CD4-positive, CD25-positive, alpha-beta regulatory T cell (primary cell): ENCODE data around the gene ATRNL1. TPM values are rescaled to one million over a fixed set of nuclear protein-coding genes. Genes with fewer than 3 reads are reported as not detected.
"Not testable (repeated sequence)": the region's sequence is repeated elsewhere in the genome, so short reads cannot be mapped to it uniquely, and the experiment has no call there.

Source experiments
- ATAC-seq, 2 donors: fragments of 150-1000 bp; cut with Tn5 transposase; one replicate each; pipeline ENCODE4 v1.10.0; 2021; ENCODE audit warnings: low read depth in 2 of 2, moderate number of reproducible peaks in 2 of 2, moderate library complexity in 1 of 2
- DNase-seq, 3 donors: peaks; one replicate each; pipeline versions ENCODE4 v3.0.0 to v3.0.0-alpha.2; 2012 to 2022; ENCODE audit warnings: mixed read lengths in 1 of 3
- H3K27ac ChIP-seq: one replicate; pipeline ENCODE4 v1.7.0; 2013; ENCODE audit warnings: mild to moderate bottlenecking, low read length; ENCODE audit not compliant: insufficient read depth, poor library complexity, severe bottlenecking
- H3K27me3 ChIP-seq: one replicate; pipeline ENCODE4 v1.7.0; 2013; ENCODE audit warnings: low read length; ENCODE audit not compliant: control insufficient read depth, insufficient read depth
- H3K36me3 ChIP-seq: one replicate; pipeline ENCODE4 v1.7.0; 2013; ENCODE audit warnings: mild to moderate bottlenecking, low read length, moderate library complexity; ENCODE audit not compliant: control insufficient read depth, insufficient read depth
- H3K4me1 ChIP-seq: 2 replicates; pipeline ENCODE4 v1.7.0; 2013; ENCODE audit warnings: mild to moderate bottlenecking, low read length; ENCODE audit not compliant: insufficient read depth, control insufficient read depth, poor library complexity, severe bottlenecking
- H3K4me3 ChIP-seq: one replicate; pipeline ENCODE4 v1.7.0; 2013; ENCODE audit warnings: low read depth, mild to moderate bottlenecking, low read length, moderate library complexity
- H3K9me3 ChIP-seq, 2 experiments: 1 replicate in 1 of 2; 2 replicates in 1 of 2; pipeline ENCODE4 v1.7.0; 2013; ENCODE audit warnings: low read length in 2 of 2, mild to moderate bottlenecking in 1 of 2, moderate library complexity in 1 of 2; ENCODE audit not compliant: control insufficient read depth in 2 of 2
- H3K27ac Mint-ChIP-seq, 3 donors: one replicate each; pipeline ENCODE4 v1.8.0; 2020 to 2022; ENCODE audit warnings: mild to moderate bottlenecking in 3 of 3, mixed read lengths in 3 of 3, moderate library complexity in 2 of 3
- H3K27me3 Mint-ChIP-seq: one replicate; pipeline ENCODE4 v1.8.0; 2022; ENCODE audit warnings: mild to moderate bottlenecking, mixed read lengths
- H3K36me3 Mint-ChIP-seq: one replicate; pipeline ENCODE4 v1.8.0; 2020; ENCODE audit warnings: mixed read lengths
- H3K4me1 Mint-ChIP-seq, 4 donors: one replicate each; pipeline ENCODE4 v1.8.0; 2020 to 2022; ENCODE audit warnings: mixed read lengths in 4 of 4, mild to moderate bottlenecking in 1 of 4
- H3K4me3 Mint-ChIP-seq, 4 donors: one replicate each; pipeline ENCODE4 v1.8.0; 2020 to 2022; ENCODE audit warnings: mild to moderate bottlenecking in 4 of 4, mixed read lengths in 4 of 4, moderate library complexity in 3 of 4
- H3K9me3 Mint-ChIP-seq, 7 donors: one replicate each; pipeline ENCODE4 v1.8.0; 2020 to 2022; ENCODE audit warnings: mixed read lengths in 7 of 7, mild to moderate bottlenecking in 3 of 7, moderate library complexity in 2 of 7
- polyA plus RNA-seq, 4 donors: library from polyadenylated mRNA; unstranded; fragments of 300-500 nt; fragmentation: Illumina TruSeq; gene quantifications; one replicate each; pipeline ENCODE4 v1.2.3, GENCODE V29; 2021
- total RNA-seq: library from RNA; stranded (reverse); gene quantifications from one replicate; pipeline ENCODE4 v1.2.3, GENCODE V29; 2022

The ATRNL1 gene
- total and polyA plus RNA-seq, 5 donors from 2014 or later, result not detected

GRCh38 chr10:115720121-115720520 lies 627.0 kb downstream of the ATRNL1 start:
- no peaks in the 10 kb centered on the region for H3K27me3 Mint-ChIP-seq
- Histone ChIP-seq H3K27ac (no peak overlapping the region), H3K36me3 (no peaks in the 10 kb centered on the region), H3K4me1 (no peaks in the 10 kb centered on the region), H3K27me3 (no peaks in the 10 kb centered on the region), H3K9me3 (no peaks in the 10 kb centered on the region), H3K4me3 (no peak overlapping the region)
- no peak for ATAC-seq
- no peaks in the 10 kb centered on the region for H3K4me1 Mint-ChIP-seq
- no peak overlapping the region for H3K4me3 Mint-ChIP-seq
- peaks cover 0 to 7% (median 3%) of the 10 kb centered on the region in 7 donors for H3K9me3 Mint-ChIP-seq
- H3K27ac Mint-ChIP-seq, result no peak overlapping the region
- H3K36me3 Mint-ChIP-seq, result no peaks in the 10 kb centered on the region
- no peak for DNase-seq

- H3K4me3 ChIP-seq, result no peak overlapping the region
- no peaks in the 10 kb centered on the region for H3K9me3 ChIP-seq
- no peaks in the 10 kb centered on the region for H3K4me1 ChIP-seq
- Mint-ChIP-seq H3K36me3 (no peaks in the 10 kb centered on the region), H3K27me3 (no peaks in the 10 kb centered on the region), H3K4me3 (no peak overlapping the region), H3K4me1 (no peaks in the 10 kb centered on the region), H3K27ac (no peak overlapping the region), H3K9me3 (peaks cover 0 to 7% (median 4%) of the 10 kb centered on the region in 7 donors)
- H3K36me3 ChIP-seq, result no peaks in the 10 kb centered on the region
- ATAC-seq (no peak), DNase-seq (no peak)
- H3K27ac ChIP-seq, result no peak overlapping the region
- no peaks in the 10 kb centered on the region for H3K27me3 ChIP-seq
Observed at GRCh38 chr10:115727129-115727528, 634.0 kb downstream of the ATRNL1 start.

DNA sequence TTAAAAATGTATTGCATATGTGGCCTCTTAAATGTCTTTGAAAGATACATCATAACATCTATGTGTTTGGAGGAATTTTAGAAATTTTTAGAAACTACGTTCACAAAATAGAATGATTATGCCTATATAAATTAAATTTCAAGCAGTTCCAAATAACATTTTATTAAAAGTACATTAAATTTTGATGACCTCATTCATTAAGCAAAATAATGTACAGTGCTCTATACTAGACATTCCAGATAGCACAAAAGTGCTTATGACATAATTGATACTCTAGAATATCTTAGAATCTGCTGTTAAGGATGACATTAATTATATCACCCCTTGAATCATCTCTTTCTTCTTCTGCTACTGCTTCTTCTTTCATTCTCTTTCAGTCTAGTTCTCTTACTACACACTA lies 650.9 kb downstream of the ATRNL1 start:
- H3K9me3 ChIP-seq, result no peaks in the 10 kb centered on the region
- H3K4me3 ChIP-seq, result no peak overlapping the region
- no peak for DNase-seq
- Mint-ChIP-seq H3K27ac (no peak overlapping the region), H3K4me1 (no peaks in the 10 kb centered on the region), H3K4me3 (no peak overlapping the region), H3K36me3 (no peaks in the 10 kb centered on the region), H3K9me3 (peaks cover 0 to 7% (median 0%) of the 10 kb centered on the region in 7 donors), H3K27me3 (no peaks in the 10 kb centered on the region)
- no peak overlapping the region for H3K27ac ChIP-seq
- H3K4me1 ChIP-seq, result no peaks in the 10 kb centered on the region
- H3K27me3 ChIP-seq, result no peaks in the 10 kb centered on the region
- no peak for ATAC-seq
- H3K36me3 ChIP-seq, result no peaks in the 10 kb centered on the region

DNA sequence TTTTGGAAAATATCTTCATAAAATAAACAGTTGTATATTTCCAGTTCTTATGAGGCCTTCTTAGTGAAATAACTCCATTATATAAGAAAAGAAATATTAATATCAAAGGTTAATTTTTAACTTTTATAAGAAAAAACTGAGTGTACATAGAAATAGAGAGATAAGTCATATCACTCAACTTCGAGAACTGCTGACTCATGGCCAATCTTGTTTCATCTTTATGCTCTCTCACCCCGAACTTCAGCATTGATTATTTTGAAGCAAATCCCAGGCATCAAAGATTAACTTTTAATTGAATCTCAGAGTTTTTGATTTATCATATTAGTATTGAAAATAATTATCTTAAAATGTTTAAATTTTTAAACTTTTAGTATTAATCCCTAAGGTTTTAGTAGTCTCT lies 652.8 kb downstream of the ATRNL1 start:
- Mint-ChIP-seq H3K36me3 (no peaks in the 10 kb centered on the region), H3K27ac (no peak overlapping the region), H3K9me3 (peaks cover 0 to 7% (median 0%) of the 10 kb centered on the region in 7 donors), H3K4me1 (no peaks in the 10 kb centered on the region), H3K4me3 (no peak overlapping the region), H3K27me3 (no peaks in the 10 kb centered on the region)
- H3K36me3 ChIP-seq, result no peaks in the 10 kb centered on the region
- no peak for ATAC-seq
- no peaks in the 10 kb centered on the region for H3K27me3 ChIP-seq
- no peaks in the 10 kb centered on the region for H3K9me3 ChIP-seq
- no peaks in the 10 kb centered on the region for H3K4me1 ChIP-seq
- H3K27ac ChIP-seq, result no peak overlapping the region
- H3K4me3 ChIP-seq, result no peak overlapping the region
- DNase-seq, result no peak

- Histone ChIP-seq H3K4me3 (no peak overlapping the region), H3K9me3 (no peaks in the 10 kb centered on the region), H3K4me1 (no peaks in the 10 kb centered on the region), H3K36me3 (no peaks in the 10 kb centered on the region), H3K27ac (no peak overlapping the region), H3K27me3 (no peaks in the 10 kb centered on the region)
- H3K4me1 Mint-ChIP-seq, result no peaks in the 10 kb centered on the region
- DNase-seq, result no peak
- H3K27me3 Mint-ChIP-seq, result no peaks in the 10 kb centered on the region
- H3K27ac Mint-ChIP-seq, result no peak overlapping the region
- H3K9me3 Mint-ChIP-seq, result peaks cover 0 to 16% (median 1%) of the 10 kb centered on the region in 7 donors
- H3K36me3 Mint-ChIP-seq, result no peaks in the 10 kb centered on the region
- ATAC-seq, result no peak
- H3K4me3 Mint-ChIP-seq, result no peak overlapping the region
Observed at GRCh38 chr10:115747811-115748210, 654.6 kb downstream of the ATRNL1 start.

DNA sequence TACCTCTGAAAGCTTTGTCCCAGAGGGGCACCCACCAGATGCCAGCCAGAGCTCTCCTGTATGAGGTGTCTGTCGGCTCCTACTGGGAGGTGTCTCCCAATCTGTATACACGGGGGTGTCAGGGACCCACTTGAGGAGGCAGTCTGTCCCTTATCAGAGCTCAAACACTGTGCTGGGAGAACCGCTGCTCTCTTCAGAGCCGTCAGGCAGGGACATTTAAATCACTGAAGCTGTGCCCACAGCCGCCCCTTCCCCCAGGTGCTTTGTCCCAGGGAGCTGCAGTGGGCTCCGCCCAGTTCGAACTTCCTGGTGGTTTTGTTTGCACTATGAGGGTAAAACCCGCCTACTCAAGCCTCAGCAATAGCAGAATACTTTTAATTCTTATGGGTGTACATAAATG lies 665.3 kb downstream of the ATRNL1 start:
- not testable (repeated sequence) for ATAC-seq, H3K27me3 ChIP-seq, H3K4me1 ChIP-seq, H3K27me3 Mint-ChIP-seq, DNase-seq, H3K9me3 ChIP-seq, H3K27ac ChIP-seq, H3K4me3 Mint-ChIP-seq, H3K4me3 ChIP-seq, H3K27ac Mint-ChIP-seq, H3K36me3 ChIP-seq, H3K4me1 Mint-ChIP-seq, H3K36me3 Mint-ChIP-seq
- peaks cover 6 to 20% (median 12%) of the 10 kb centered on the region in 7 donors for H3K9me3 Mint-ChIP-seq

- H3K27me3 Mint-ChIP-seq, result no peaks in the 10 kb centered on the region
- peaks cover 2 to 17% (median 10%) of the 10 kb centered on the region in 7 donors for H3K9me3 Mint-ChIP-seq
- no peak overlapping the region for H3K4me3 ChIP-seq
- H3K36me3 Mint-ChIP-seq, result peaks cover 3% of the 10 kb centered on the region
- no peaks in the 10 kb centered on the region for H3K4me1 ChIP-seq
- H3K9me3 ChIP-seq, result no peaks in the 10 kb centered on the region
- H3K27me3 ChIP-seq, result no peaks in the 10 kb centered on the region
- no peak overlapping the region for H3K27ac ChIP-seq
- H3K27ac Mint-ChIP-seq, result no peak overlapping the region
- DNase-seq, result no peak
- ATAC-seq, result no peak
- no peaks in the 10 kb centered on the region for H3K4me1 Mint-ChIP-seq
- no peak overlapping the region for H3K4me3 Mint-ChIP-seq
- no peaks in the 10 kb centered on the region for H3K36me3 ChIP-seq
Observed at GRCh38 chr10:115760131-115760530, 667.0 kb downstream of the ATRNL1 start.

- ATAC-seq, result no peak
- Histone ChIP-seq H3K36me3 (no peaks in the 10 kb centered on the region), H3K4me1 (no peaks in the 10 kb centered on the region), H3K27me3 (no peaks in the 10 kb centered on the region), H3K27ac (no peak overlapping the region), H3K9me3 (no peaks in the 10 kb centered on the region), H3K4me3 (no peak overlapping the region)
- no peaks in the 10 kb centered on the region for H3K4me1 Mint-ChIP-seq
- DNase-seq, result no peak
- H3K36me3 Mint-ChIP-seq, result no peaks in the 10 kb centered on the region
- H3K27me3 Mint-ChIP-seq, result no peaks in the 10 kb centered on the region
- no peak overlapping the region for H3K4me3 Mint-ChIP-seq
- no peak overlapping the region for H3K27ac Mint-ChIP-seq
- peaks cover 2 to 16% (median 8%) of the 10 kb centered on the region in 7 donors for H3K9me3 Mint-ChIP-seq
Observed at GRCh38 chr10:115761166-115761565, 668.0 kb downstream of the ATRNL1 start.
